K562 (cell line): ENCODE measurements around the gene SIX6. TPM values are rescaled to one million over a fixed set of nuclear protein-coding genes. Genes with fewer than 3 reads are reported as not detected.

Experiments used
- ATAC-seq: fragments of 200-7000 bp; cut with Tn5 transposase; 3 replicates; pipeline ENCODE4 v1.9.1; 2020; ENCODE audit warnings: moderate library complexity
- BruUV-seq: library from RNA; stranded (reverse); fragments of 400-500 nt; replicated peaks from 2 replicates; lab custom pipeline; 2021; lab: Mats Ljungman, UMichigan
- CTCF ChIA-PET: fragments of 300-600 bp; formaldehyde crosslinking; extraction: SDS; loops from one replicate; lab custom pipeline; 2021; ENCODE audit warnings: low intra/inter-chr PET ratio; lab: Yijun Ruan, JAX
- POLR2A ChIA-PET: fragments of 300-600, 350-650 bp; sonication (Branson Sonifier 250); formaldehyde crosslinking; extraction: SDS; loops from one replicate; lab custom pipeline; 2021; ENCODE audit warnings: antibody characterized with exemption, inconsistent platforms; lab: Yijun Ruan, JAX
- DNase-seq, 4 experiments: peaks; one replicate each; pipeline versions ENCODE4 v3.0.0 to v3.0.0-alpha.2; 2011 to 2018; ENCODE audit warnings: low spot score in 3 of 4, mixed read lengths in 3 of 4; ENCODE audit errors: extremely low read depth in 1 of 4
- FAIRE-seq: peaks from 2 replicates; lab custom pipeline; 2011; peaks lifted over from hg19 to GRCh38; lab: Jason Lieb, UNC
- H2AFZ ChIP-seq: 2 replicates; pipeline ENCODE4 v1.6.0; 2011; ENCODE audit warnings: low read depth, low read length, control low read depth, inconsistent platforms
- H3K27ac ChIP-seq: fragments of 200-600 bp; 3 replicates; pipeline ENCODE4 v1.8.0; 2011; ENCODE audit warnings: low read depth, mild to moderate bottlenecking, control low read depth, inconsistent platforms, low read length, moderate library complexity, mixed read lengths; ENCODE audit errors: extremely low read depth
- H3K27me3 ChIP-seq, 2 experiments: fragments of 300-600 bp in 1 of 2; 2 replicates in 1 of 2; 3 replicates in 1 of 2; pipeline versions ENCODE4 v1.6.0 to v1.8.0; 2011; ENCODE audit warnings: inconsistent platforms in 2 of 2, low read length in 2 of 2, mild to moderate bottlenecking in 1 of 2, mixed read lengths in 1 of 2, moderate library complexity in 1 of 2; ENCODE audit not compliant: control insufficient read depth in 2 of 2, insufficient read depth in 2 of 2
- H3K36me3 ChIP-seq: fragments of 300-600 bp; 3 replicates; pipeline ENCODE4 v1.8.0; 2011; ENCODE audit warnings: mild to moderate bottlenecking, low read length, inconsistent platforms; ENCODE audit not compliant: control insufficient read depth, insufficient read depth
- H3K4me1 ChIP-seq, 2 experiments: fragments of 200-600 bp in 1 of 2; replicated peaks in 1 of 2; 2 replicates in 1 of 2; 3 replicates in 1 of 2; pipeline versions ENCODE4 v1.5.1 to v1.8.0; 2011; ENCODE audit warnings: inconsistent platforms in 2 of 2, low read length in 2 of 2, mild to moderate bottlenecking in 1 of 2, mixed read lengths in 1 of 2, moderate library complexity in 1 of 2; ENCODE audit not compliant: control insufficient read depth in 2 of 2, insufficient read depth in 2 of 2
- H3K4me2 ChIP-seq: 2 replicates; pipeline ENCODE4 v1.6.1; 2011; ENCODE audit warnings: low read length, control low read depth, inconsistent platforms, mixed read lengths; ENCODE audit not compliant: insufficient read depth
- H3K4me3 ChIP-seq: fragments of 200-600 bp; sonication (generic), shearing (Covaris generic); 2 replicates; pipeline ENCODE4 v1.5.1; 2016; ENCODE audit warnings: control low read depth, inconsistent platforms
- H3K79me2 ChIP-seq: fragments of 200-600 bp; 3 replicates; pipeline ENCODE4 v1.8.0; 2011; ENCODE audit warnings: low read length, inconsistent platforms; ENCODE audit not compliant: control insufficient read depth, insufficient read depth
- H3K9ac ChIP-seq, 2 experiments: 2 replicates each; pipeline versions ENCODE4 v1.6.0 to v1.6.1; 2011; ENCODE audit warnings: low read depth in 2 of 2, low read length in 2 of 2, control low read depth in 1 of 2, inconsistent platforms in 1 of 2, mild to moderate bottlenecking in 1 of 2, mixed read lengths in 1 of 2; ENCODE audit not compliant: insufficient read depth in 1 of 2
- H3K9me1 ChIP-seq: one replicate; pipeline ENCODE4 v1.6.0; 2011; ENCODE audit warnings: inconsistent platforms, mild to moderate bottlenecking, low read length, moderate library complexity; ENCODE audit not compliant: control insufficient read depth, insufficient read depth
- H3K9me3 ChIP-seq: replicated peaks from 2 replicates; pipeline ENCODE4 v1.5.1; 2011; ENCODE audit warnings: low read depth, low read length, inconsistent platforms; ENCODE audit not compliant: control insufficient read depth, insufficient read depth
- H4K20me1 ChIP-seq: replicated peaks from 2 replicates; pipeline ENCODE4 v1.6.1; 2011; ENCODE audit warnings: low read length, inconsistent platforms, mixed read lengths; ENCODE audit not compliant: control insufficient read depth, insufficient read depth
- ARNT ChIP-seq, 2 experiments: fragments of 450-650 bp; IDR thresholded peaks; 2 replicates each; pipeline ENCODE4 v1.6.1; 2016; ENCODE audit warnings: mild to moderate bottlenecking in 1 of 2
- ASH1L ChIP-seq: fragments of 450-650 bp; IDR thresholded peaks from 2 replicates; pipeline ENCODE4 v1.6.1; 2018; ENCODE audit warnings: borderline replicate concordance, mild to moderate bottlenecking, low read depth; ENCODE audit not compliant: partially characterized antibody
- HOMEZ ChIP-seq: fragments of 250-450 bp; sonication (Bioruptor Pico); IDR thresholded peaks from 2 replicates; pipeline ENCODE4 v1.4.0; 2020; ENCODE audit warnings: mild to moderate bottlenecking, moderate library complexity
- MAFG ChIP-seq: fragments of 450-650 bp; conservative IDR thresholded peaks from 2 replicates; pipeline ENCODE4 v1.6.1; 2016; ENCODE audit warnings: missing genetic modification characterization, missing compliant biosample characterization
- MBD1 ChIP-seq: fragments of 250-450 bp; sonication (Bioruptor Pico); IDR thresholded peaks from 2 replicates; pipeline ENCODE4 v1.8.0; 2022; ENCODE audit warnings: inconsistent platforms
- RREB1 ChIP-seq: fragments of 250-450 bp; sonication (Bioruptor Pico); IDR thresholded peaks from 2 replicates; pipeline ENCODE4 v1.4.0; 2020
- SNAPC5 ChIP-seq: fragments of 250-450 bp; sonication (Bioruptor Pico); IDR thresholded peaks from 2 replicates; pipeline ENCODE4 v1.8.0; 2021; ENCODE audit warnings: moderate library complexity, mild to moderate bottlenecking, inconsistent platforms
- ZNF174 ChIP-seq: fragments of 250-450 bp; sonication (Bioruptor Pico); IDR thresholded peaks from 2 replicates; pipeline ENCODE4 v1.4.0; 2020; ENCODE audit warnings: mild to moderate bottlenecking
- ZNF280A ChIP-seq: fragments of 450-650 bp; IDR thresholded peaks from 2 replicates; pipeline ENCODE4 v1.6.1; 2018; ENCODE audit warnings: mild to moderate bottlenecking, low read depth; ENCODE audit not compliant: partially characterized antibody
- WGBS: fragments of 100-300 bp; shearing (Covaris generic); methylation state at CpG from one replicate; pipeline ENCODE4 v1.1.6; 2016; ENCODE audit warnings: low coverage, mixed read lengths; ENCODE audit not compliant: insufficient coverage; ENCODE audit errors: missing lambda C conversion rate; 5-methylcytosine and 5-hydroxymethylcytosine counted together
- in situ Hi-C: fragments of 300-500 bp; cut with MboI; formaldehyde crosslinking; loops from 4 replicates; pipeline ENCODE4 v1.15.0; 2018; ENCODE audit warnings: inconsistent platforms, mixed read lengths
- intact Hi-C: fragments of 100-400 bp; cut with micrococcal nuclease; formaldehyde crosslinking; loops from 2 replicates; pipeline ENCODE4 v1.14.2; 2022
- polyA plus RNA-seq, 8 experiments: library from polyadenylated mRNA; depleted of rRNA in 4 of 8; stranded (reverse) in 5 of 8; unstranded in 3 of 8; fragments of >200 nt; fragmentation: Nextera tagmentation in 2 of 8; fragmentation: Illumina TruSeq in 1 of 8; extraction: Ambion mirVana in 2 of 8; extraction: Trizol in 1 of 8; gene quantifications; 2 replicates each; pipeline versions ENCODE4 v1.2.1 to v1.2.3, GENCODE V29; 2011 to 2014; ENCODE audit warnings: inconsistent platforms in 1 of 8, missing spikeins in 1 of 8
- total RNA-seq, 7 experiments: library from RNA; depleted of rRNA in 6 of 7; stranded (reverse); fragments of >200 nt in 6 of 7; fragmentation: Illumina TruSeq in 2 of 7; extraction: Trizol in 2 of 7; gene quantifications; 2 replicates each; pipeline versions ENCODE4 v1.2.1 to v1.2.3, GENCODE V29; 2011 to 2021; ENCODE audit warnings: low replicate concordance in 1 of 7

SIX6 gene
- total and polyA plus RNA-seq, 9 of the 15 experiments (the other 6 are each of a cell fraction or from before 2014, with no cell fraction given) = not detected

- no peak for TF ChIP-seq HOMEZ
- TF ChIP-seq, all 486 proteins: peak for 0
These were observed 18.7 kb upstream of the SIX6 start (continued) for GRCh38 chr14:60490270-60490669.

- in situ Hi-C loops (no loop called here), intact Hi-C loops (no loop called here)
- DNase-seq (no peak), ATAC-seq (no peak), FAIRE-seq (no peak)
- no peaks in the 10 kb centered on the region for H3K9me3 ChIP-seq
- no peaks in the 10 kb centered on the region for H3K9me1 ChIP-seq
- WGBS = 0% methylated on average over 1 of the region's 1 CpG
- no peaks in the 10 kb centered on the region for H3K4me1 ChIP-seq
- no TSS peak for BruUV-seq
- H2AFZ ChIP-seq = no peak overlapping the region
- H3K9ac ChIP-seq = no peak overlapping the region
- H3K36me3 ChIP-seq = no peaks in the 10 kb centered on the region
- no peak overlapping the region for H3K27ac ChIP-seq
- no peaks in the 10 kb centered on the region; a peak in 1 of 5 replicates for H3K27me3 ChIP-seq
- ChIA-PET POLR2A (interaction anchor here (1.0 kb wide), 1 partner anchor 13 kb away, joined by 5 read pairs; the partner anchor contains the start of gene SIX6), CTCF (no interaction called here)
- H4K20me1 ChIP-seq = no peaks in the 10 kb centered on the region
- no peaks in the 10 kb centered on the region for H3K79me2 ChIP-seq
- H3K4me2 ChIP-seq = no peak overlapping the region
- H3K4me3 ChIP-seq = no peak overlapping the region
- TF ChIP-seq MAFG (tag) (no peak), RREB1 (CRISPR knock-in tag) (no peak), ZNF174 (CRISPR knock-in tag) (no peak), ASH1L (no peak), ARNT (IDR thresholded peaks at IDR 0.05) (no peak), SNAPC5 (CRISPR knock-in tag) (no peak), MBD1 (CRISPR knock-in tag) (no peak), ZNF280A (no peak)
These were observed 13.0 kb upstream of the SIX6 start for GRCh38 chr14:60495946-60496345.
